C4-2B (cell line): ENCODE measurements around the gene EHF.

ENCODE experiments used
- H3K27ac ChIP-seq: fragments of 450-650 bp; 2 replicates; pipeline ENCODE4 v1.5.1; 2017
- CTCF ChIP-seq: fragments of 450-650 bp; conservative IDR thresholded peaks from 2 replicates; pipeline ENCODE4 v1.5.1; 2017; ENCODE audit warnings: mild to moderate bottlenecking
- ZFX ChIP-seq: fragments of 450-650 bp; IDR thresholded peaks from 2 replicates; pipeline ENCODE4 v1.6.1; 2017

The EHF gene

DNA sequence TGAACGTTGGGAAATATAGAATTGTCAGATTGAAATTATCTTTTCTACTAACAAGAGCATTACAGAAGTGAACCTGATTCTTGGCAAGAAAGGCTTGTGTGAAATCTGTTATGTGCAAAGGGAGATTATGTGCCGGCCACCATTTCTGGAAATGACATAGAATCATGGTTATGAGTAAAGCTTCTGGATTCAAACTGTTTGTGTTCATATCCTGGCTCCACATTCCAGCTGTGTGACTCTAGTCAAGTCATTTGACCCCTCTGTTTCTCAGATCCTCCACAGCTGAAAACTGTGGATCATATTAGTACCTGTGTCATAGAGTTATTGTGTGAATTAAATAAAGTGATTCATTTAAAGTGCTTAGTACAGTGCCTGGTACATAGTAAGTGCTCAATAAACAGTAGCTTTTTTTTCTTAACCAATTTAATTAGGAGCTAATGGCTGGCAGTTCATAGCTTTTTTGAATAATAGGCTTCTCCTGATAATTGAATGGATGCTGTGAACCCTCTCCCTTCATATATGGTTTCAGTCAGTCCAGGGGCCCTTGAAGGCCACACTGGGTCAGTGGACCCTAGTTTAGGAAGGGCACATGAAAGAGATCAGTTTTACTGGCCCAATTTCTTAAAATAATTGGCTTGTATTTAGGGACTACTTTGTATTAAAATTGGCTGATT, 34.6 kb downstream of the EHF start:
- no peak for TF ChIP-seq CTCF
- no peak for TF ChIP-seq ZFX
- H3K27ac ChIP-seq: peak overlapping the region; percentile 71

DNA sequence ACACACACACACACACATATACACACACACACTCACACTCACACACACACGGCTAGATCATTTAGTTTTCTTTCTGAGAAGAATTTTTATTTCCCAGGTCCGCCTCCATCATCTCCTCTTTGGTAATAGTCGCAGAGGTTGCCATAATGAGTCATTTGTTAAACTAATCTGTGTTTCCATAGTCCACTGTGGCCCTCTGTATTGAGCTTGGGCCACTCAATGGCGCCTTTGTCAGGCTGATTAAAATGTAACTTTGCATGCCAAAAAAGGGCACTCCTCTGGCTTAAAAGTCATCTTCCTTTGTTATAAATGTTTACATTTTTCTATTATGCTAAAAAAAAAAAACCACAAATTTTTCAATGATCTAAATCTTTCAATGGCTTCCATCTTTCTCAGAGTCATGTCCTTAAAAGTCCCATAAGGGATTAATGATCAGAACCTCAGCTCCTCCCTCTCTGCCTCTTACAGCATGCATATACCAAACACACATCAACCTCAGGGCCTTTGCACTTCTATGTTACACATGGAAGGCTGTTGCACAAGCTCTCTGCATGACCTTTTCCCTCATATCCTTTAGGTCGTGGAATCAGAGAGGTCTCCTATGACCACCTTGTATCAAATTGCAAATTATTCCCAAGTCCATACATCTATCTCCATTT, 35.3 kb downstream of the EHF start:
- peak overlapping the region; percentile 22; the same call in 1 of the 2 replicates for H3K27ac ChIP-seq
- TF ChIP-seq CTCF (no peak), ZFX (no peak)

DNA sequence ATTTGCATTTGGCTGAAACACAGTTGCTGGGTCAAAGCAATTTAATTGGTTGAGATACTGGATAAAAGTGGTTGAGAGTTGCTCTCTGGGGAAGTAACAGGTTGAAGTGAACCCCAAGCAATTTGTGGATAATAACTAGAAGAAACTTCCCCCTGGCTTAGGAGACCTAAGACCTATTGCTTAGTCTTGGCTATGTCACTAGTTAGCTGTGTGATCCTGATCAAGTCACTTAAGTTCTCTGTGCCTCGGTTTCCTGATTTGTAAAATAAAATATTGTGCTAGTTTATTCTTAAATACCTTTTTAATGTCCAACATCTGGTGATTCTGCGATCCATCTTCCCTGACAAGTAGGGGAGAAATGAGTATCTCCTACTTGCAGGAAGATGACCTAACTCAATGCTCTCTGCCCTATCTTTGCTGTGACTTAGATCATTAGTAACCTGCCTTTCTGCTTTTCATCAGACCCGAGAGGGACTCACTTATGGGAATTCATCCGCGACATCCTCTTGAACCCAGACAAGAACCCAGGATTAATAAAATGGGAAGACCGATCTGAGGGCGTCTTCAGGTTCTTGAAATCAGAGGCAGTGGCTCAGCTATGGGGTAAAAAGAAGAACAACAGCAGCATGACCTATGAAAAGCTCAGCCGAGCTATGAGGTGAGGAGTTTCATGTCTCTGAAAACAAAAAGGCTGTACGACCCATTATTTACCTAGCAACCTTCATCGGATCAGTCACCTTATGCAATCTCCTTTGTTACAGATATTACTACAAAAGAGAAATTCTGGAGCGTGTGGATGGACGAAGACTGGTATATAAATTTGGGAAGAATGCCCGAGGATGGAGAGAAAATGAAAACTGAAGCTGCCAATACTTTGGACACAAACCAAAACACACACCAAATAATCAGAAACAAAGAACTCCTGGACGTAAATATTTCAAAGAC, 37.5 kb downstream of the EHF start:
- H3K27ac ChIP-seq: no peak overlapping the region; the same call in 1 of the 2 replicates
- TF ChIP-seq CTCF (no peak), ZFX (no peak)

- TF ChIP-seq CTCF (no peak), ZFX (no peak)
- H3K27ac ChIP-seq: no peak overlapping the region; the same call in 1 of the 2 replicates
Observed at GRCh38 chr11:34659096-34659733, 38.3 kb downstream of the EHF start.

DNA sequence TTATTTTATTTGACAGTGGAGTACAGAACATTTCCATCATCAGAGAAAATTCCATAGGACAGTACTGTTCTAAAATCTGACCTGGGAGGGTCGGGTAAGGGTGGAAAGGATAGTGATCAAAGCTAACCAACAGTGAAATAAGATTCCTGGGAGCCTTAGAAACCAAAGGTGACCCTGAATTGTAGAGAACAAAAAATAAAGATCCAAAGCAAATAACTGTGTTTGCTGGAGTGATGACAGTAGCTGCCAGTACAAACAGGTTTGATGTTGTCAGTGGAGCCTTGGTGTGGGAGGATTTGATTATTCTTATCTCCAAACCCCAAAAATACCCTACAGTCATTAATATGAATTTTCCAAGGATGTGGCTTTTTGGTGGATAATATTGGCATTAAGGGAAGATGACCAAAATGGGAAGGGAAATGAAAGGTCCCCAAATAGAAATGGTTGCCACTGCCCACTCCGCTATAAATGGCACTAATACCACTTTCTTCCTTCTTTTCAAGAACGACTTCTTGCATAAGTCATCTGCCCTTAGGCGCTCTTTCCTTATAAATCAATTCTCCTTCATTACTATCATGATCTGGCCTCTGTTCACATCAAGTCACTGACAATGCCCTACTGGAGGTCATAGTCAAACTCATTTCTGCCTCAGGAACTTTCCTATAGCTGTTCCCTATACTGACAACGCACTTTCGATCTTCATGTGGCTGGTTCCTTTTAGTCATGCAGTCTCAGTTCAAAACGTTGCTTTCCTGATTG, 44.4 kb downstream of the EHF start:
- TF ChIP-seq CTCF (no peak), ZFX (no peak)
- peak overlapping the region; percentile 82; the same call in 1 of the 2 replicates for H3K27ac ChIP-seq

GRCh38 chr11:34667810-34668582, 47.1 kb downstream of the EHF start:
- TF ChIP-seq ZFX: 0 out of 2 replicates have a peak, but pooled peaks have one; percentile 26
- no peak for TF ChIP-seq CTCF
- peak overlapping the region; percentile 100 for H3K27ac ChIP-seq
